HepG2 (cell line): ENCODE data around the gene ZMYND12. TPM values are rescaled to one million over a fixed set of nuclear protein-coding genes. Genes with fewer than 3 reads are reported as not detected.

Source experiments
- ASH2L ChIP-seq: fragments of 300-600, 200-600 bp; sonication (generic); IDR thresholded peaks from 2 replicates; pipeline ENCODE4 v1.7.0; 2017; ENCODE audit warnings: low read depth, mild to moderate bottlenecking, moderate library complexity, mixed read lengths, low read length; ENCODE audit not compliant: insufficient read length
- DBP ChIP-seq: sonication (generic); formaldehyde crosslinking; IDR thresholded peaks from 2 replicates; pipeline ENCODE4 v1.4.0; 2020; ENCODE audit warnings: missing genetic modification reagents; ENCODE audit errors: not compliant biosample characterization
- DRAP1 ChIP-seq: IDR thresholded peaks from 2 replicates; pipeline ENCODE4 v1.6.1; 2016; ENCODE audit warnings: missing genetic modification reagents, missing compliant biosample characterization
- ELF3 ChIP-seq: IDR thresholded peaks from 2 replicates; pipeline ENCODE4 v1.6.1; 2016; ENCODE audit warnings: missing genetic modification reagents, missing compliant biosample characterization
- FUBP1 ChIP-seq: sonication (generic); formaldehyde crosslinking; IDR thresholded peaks from 2 replicates; pipeline ENCODE4 v1.5.1; 2020; ENCODE audit warnings: missing genetic modification reagents, mild to moderate bottlenecking, borderline replicate concordance
- GATAD1 ChIP-seq: IDR thresholded peaks from 2 replicates; pipeline ENCODE4 v1.6.1; 2016; ENCODE audit warnings: missing genetic modification reagents, missing compliant biosample characterization
- HIVEP1 ChIP-seq: sonication (generic); formaldehyde crosslinking; IDR thresholded peaks from 2 replicates; pipeline ENCODE4 v1.4.0; 2020; ENCODE audit warnings: mild to moderate bottlenecking, missing genetic modification reagents
- IKZF5 ChIP-seq: IDR thresholded peaks from 2 replicates; pipeline ENCODE4 v1.6.1; 2018; ENCODE audit warnings: missing genetic modification reagents, mild to moderate bottlenecking, missing compliant biosample characterization
- KDM4B ChIP-seq: sonication (generic); formaldehyde crosslinking; IDR thresholded peaks from 2 replicates; pipeline ENCODE4 v1.4.0; 2020; ENCODE audit warnings: missing genetic modification reagents
- MXD1 ChIP-seq: sonication (generic); formaldehyde crosslinking; IDR thresholded peaks from 2 replicates; pipeline ENCODE4 v1.4.0; 2020; ENCODE audit warnings: mild to moderate bottlenecking, missing genetic modification reagents
- NKX3-1 ChIP-seq: sonication (generic); formaldehyde crosslinking; IDR thresholded peaks from 2 replicates; pipeline ENCODE4 v1.5.0; 2020; ENCODE audit warnings: missing genetic modification reagents
- PHF20 ChIP-seq: sonication (generic); formaldehyde crosslinking; IDR thresholded peaks from 2 replicates; pipeline ENCODE4 v1.5.0; 2020; ENCODE audit warnings: mild to moderate bottlenecking, missing genetic modification reagents
- SRF ChIP-seq: IDR thresholded peaks from 2 replicates; pipeline ENCODE4 v1.6.1; 2011; ENCODE audit warnings: mild to moderate bottlenecking, low read depth, low read length, moderate library complexity
- THAP11 ChIP-seq: IDR thresholded peaks from 2 replicates; pipeline ENCODE4 v1.6.1; 2016; ENCODE audit warnings: missing biosample characterization, missing genetic modification reagents
- ZNF549 ChIP-seq: sonication (generic); formaldehyde crosslinking; IDR thresholded peaks from 2 replicates; pipeline ENCODE4 v1.5.0; 2020; ENCODE audit warnings: missing genetic modification reagents
- ZNF567 ChIP-seq: sonication (generic); formaldehyde crosslinking; IDR thresholded peaks from 2 replicates; pipeline ENCODE4 v1.8.1; 2023; ENCODE audit warnings: mild to moderate bottlenecking, missing genetic modification reagents, borderline replicate concordance
- polyA plus RNA-seq, 8 experiments: library from polyadenylated mRNA; depleted of rRNA in 3 of 8; stranded (reverse) in 7 of 8; unstranded in 1 of 8; fragments of >200 nt; fragmentation: Illumina TruSeq in 4 of 8; extraction: Trizol in 4 of 8; gene quantifications; 2 replicates each; pipeline versions ENCODE4 v1.2.1 to v1.2.3, GENCODE V29; 2011 to 2016; ENCODE audit warnings: low read depth in 4 of 8, missing spikeins in 1 of 8, mixed read lengths in 1 of 8; ENCODE audit not compliant: insufficient read depth in 1 of 8
- total RNA-seq, 5 experiments: library from RNA; depleted of rRNA; stranded (reverse); fragments of >200 nt; fragmentation: Illumina TruSeq; extraction: Trizol; gene quantifications; 2 replicates each; pipeline ENCODE4 v1.2.3, GENCODE V29; 2016; ENCODE audit warnings: low read depth in 1 of 5
- TF ChIP-seq, protein P1 (sequence below): sonication (generic); formaldehyde crosslinking; IDR thresholded peaks from 2 replicates; pipeline ENCODE4 v1.4.0; 2020; ENCODE audit warnings: missing genetic modification reagents, borderline replicate concordance

ZMYND12 gene
- total and polyA plus RNA-seq, 2 of the 13 experiments (the other 11 are each of a cell fraction or from before 2014, with no cell fraction given), result 0.13 to 0.71 TPM

DNA sequence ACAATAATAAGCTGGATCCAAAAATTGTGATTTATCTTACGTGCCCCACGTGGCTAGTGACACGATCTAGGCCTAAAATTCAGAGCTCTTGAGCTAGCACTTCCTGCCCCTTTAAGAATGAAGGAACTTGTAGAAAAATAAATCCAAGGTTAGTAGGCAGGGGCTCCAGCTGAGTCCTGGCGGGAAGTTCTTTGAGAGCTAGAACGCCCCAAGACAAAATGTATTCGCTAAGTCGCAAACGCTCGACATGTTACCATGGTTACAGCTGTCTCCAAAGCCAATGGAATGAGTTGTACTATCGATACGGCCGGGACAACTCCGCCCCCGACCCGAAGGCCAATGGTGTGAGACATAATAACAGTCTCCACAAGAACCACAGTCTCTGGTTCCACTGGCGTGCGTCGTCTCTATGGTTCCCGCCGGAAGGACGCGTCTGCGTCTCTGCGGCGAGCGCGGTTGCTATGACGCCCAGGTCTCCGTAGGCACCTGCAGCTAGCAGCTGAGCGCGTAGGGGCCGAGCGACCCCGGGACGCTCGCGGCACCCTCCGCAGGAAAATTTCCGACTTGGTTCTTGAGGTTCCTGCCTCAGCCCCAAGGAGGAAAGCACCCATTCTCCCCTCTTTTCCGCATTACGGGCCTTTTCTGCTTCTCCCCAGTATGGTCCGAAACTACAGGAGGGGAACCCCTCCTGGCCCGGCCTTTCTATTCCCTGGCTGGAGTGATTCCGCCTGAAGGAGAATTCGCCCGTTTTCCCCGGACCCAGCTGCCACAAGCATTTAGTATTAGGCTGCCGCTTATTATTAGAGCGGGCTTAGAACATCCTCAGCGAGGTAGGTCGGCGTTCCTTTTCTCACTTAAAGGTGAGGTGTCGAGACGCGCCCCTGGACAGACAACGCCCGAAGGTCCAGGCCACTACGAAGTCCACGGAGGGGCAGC is 7.3 kb upstream of the ZMYND12 start, which contains the start of gene CCDC30 (continued):
- TF ChIP-seq, protein P1, sequence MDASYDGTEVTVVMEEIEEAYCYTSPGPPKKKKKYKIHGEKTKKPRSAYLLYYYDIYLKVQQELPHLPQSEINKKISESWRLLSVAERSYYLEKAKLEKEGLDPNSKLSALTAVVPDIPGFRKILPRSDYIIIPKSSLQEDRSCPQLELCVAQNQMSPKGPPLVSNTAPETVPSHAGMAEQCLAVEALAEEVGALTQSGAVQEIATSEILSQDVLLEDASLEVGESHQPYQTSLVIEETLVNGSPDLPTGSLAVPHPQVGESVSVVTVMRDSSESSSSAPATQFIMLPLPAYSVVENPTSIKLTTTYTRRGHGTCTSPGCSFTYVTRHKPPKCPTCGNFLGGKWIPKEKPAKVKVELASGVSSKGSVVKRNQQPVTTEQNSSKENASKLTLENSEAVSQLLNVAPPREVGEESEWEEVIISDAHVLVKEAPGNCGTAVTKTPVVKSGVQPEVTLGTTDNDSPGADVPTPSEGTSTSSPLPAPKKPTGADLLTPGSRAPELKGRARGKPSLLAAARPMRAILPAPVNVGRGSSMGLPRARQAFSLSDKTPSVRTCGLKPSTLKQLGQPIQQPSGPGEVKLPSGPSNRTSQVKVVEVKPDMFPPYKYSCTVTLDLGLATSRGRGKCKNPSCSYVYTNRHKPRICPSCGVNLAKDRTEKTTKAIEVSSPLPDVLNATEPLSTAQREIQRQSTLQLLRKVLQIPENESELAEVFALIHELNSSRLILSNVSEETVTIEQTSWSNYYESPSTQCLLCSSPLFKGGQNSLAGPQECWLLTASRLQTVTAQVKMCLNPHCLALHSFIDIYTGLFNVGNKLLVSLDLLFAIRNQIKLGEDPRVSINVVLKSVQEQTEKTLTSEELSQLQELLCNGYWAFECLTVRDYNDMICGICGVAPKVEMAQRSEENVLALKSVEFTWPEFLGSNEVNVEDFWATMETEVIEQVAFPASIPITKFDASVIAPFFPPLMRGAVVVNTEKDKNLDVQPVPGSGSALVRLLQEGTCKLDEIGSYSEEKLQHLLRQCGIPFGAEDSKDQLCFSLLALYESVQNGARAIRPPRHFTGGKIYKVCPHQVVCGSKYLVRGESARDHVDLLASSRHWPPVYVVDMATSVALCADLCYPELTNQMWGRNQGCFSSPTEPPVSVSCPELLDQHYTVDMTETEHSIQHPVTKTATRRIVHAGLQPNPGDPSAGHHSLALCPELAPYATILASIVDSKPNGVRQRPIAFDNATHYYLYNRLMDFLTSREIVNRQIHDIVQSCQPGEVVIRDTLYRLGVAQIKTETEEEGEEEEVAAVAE, result peak; percentile 99
- TF ChIP-seq SRF (no peak), IKZF5 (CRISPR knock-in tag) (peak; percentile 61; the same call in 1 of the 2 replicates), GATAD1 (CRISPR knock-in tag) (peak; percentile 71), ZNF549 (CRISPR knock-in tag) (no peak), MXD1 (CRISPR knock-in tag) (no peak), DBP (CRISPR knock-in tag) (no peak), THAP11 (CRISPR knock-in tag) (peak; percentile 77), ZNF567 (CRISPR knock-in tag) (no peak), ASH2L (no peak), PHF20 (CRISPR knock-in tag) (peak; percentile 66; the same call in 1 of the 2 replicates), NKX3-1 (CRISPR knock-in tag) (no peak), ELF3 (CRISPR knock-in tag) (peak; percentile 30; the same call in 1 of the 2 replicates), FUBP1 (CRISPR knock-in tag) (peak; percentile 66; the same call in 1 of the 2 replicates), HIVEP1 (no peak), KDM4B (CRISPR knock-in tag) (no peak), DRAP1 (0 out of 2 replicates have a peak, but pooled peaks have one; percentile 15)
